CD4-positive, alpha-beta T cell treated with Interleukin-6 for 4 hours (primary cell): ENCODE data around the gene THOC5.
A peak's percentile ranks its signal among the peaks of the same experiment; 100 is the strongest.

ENCODE experiments used
- DNase-seq: peaks from one replicate; pipeline ENCODE4 v3.0.0-alpha.2; 2020; ENCODE audit warnings: mixed read lengths

THOC5 gene

DNA sequence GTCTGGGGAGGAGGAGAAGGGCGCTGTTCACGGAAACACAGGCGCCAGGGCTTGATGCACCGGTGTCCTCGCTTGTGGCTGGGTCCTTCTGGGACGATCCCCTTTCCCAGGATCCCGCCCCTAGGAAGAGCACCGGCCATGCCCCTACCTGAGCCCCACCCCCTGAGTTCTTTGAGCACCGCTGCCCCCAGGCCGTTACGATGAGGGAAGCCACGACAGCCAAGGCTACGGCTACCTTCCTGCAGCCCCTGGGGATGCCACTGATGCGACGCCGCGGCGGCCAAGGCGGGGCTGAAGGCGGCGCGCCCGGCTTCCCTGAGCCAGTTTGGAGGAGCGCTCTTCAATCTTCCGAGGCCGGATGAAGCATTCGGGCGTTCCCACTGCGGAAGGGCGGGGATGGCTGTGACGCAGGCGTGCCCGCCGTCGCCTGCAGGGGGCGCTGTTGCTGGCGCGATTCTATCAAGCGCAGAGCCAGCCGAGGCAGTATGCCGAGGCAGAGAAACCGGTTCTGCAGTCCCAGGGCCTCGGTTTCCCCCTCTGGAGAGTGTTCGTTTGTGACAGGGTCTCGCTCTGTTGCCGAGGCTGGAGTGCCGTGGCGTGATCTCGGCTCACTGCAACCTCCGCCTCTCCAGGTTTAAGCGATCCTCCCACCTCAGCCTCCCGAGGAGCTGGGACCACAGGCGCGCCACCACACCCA, 83.2 kb downstream of the THOC5 start:
- peak; percentile 76 for DNase-seq

DNA sequence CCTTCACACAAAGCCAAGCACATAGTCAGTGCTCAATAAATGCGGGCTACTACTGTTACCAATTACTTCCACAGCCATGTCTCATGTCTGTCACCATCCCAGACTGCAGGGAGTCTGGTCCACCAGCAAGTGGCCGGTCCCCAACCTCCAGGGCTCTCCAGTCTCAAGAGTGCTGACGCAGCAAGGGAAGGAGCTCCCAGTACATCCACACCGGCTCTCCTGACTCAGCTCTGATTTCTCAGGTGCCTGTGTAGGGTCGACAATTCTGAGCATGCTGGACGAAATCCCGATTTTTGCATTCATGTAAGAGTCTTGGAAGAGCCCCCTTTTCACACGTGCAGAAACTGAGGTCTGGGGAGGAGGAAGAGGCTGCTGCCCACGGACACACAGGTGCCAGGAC, 83.8 kb downstream of the THOC5 start:
- no peak for DNase-seq

DNA sequence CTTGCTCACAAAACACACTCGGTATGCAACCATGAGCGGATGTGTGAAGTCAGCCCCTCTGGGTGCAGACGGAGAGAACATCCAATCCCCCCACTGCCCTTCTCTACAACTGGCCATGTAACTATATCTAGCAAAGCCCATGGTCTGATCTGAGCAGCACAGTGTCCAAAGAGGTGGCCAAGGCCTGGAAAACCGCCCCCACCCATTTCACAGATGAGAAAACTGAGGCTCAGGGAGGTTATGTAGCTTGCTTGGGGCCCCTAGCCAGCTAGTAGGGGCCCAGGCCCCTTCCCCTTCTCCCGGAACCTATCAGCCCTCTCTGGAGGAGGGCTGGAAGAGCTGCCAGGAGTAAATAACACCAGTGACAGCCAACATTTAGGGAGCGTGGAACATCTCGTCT, 89.0 kb downstream of the THOC5 start:
- no peak for DNase-seq

DNA sequence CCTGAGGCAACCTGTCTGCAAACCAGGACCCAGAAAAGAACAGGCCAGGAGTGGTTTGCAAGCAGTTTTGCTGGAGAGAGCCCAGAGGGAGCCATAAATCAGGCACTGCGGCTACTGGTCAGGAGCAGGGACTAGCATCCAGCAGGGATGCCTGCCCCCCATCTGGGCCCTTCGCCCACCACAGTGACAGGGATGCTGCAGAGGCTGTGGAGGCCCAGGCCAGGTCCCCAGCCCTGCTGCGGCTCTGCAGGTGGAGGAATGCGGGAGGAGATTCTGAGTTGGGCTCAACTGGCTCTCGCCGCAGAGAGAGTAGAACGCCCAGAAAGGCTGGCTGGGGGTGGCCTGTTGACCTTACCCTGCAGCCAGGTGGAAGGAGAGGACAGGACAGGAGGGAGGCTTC, 89.9 kb downstream of the THOC5 start:
- DNase-seq = no peak

DNA sequence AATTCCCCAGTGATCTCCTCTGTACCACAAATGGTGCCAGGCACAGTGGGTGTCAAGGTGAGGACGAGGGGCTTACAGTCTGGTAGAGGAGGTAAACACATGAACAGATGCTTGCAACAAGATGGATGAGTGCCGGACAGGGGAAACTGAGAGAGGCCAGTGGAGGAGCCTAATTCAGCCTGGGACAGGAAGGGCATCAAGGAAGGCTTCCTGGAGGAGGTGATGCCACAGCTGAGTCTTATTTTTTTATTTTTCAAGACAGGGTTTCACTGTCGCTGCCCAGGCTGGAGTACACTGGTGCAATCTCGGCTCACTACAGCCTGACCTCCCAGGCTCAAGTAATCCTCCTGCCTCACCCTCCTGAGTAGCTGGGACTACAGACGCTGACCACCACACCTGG, 92.3 kb downstream of the THOC5 start:
- no peak for DNase-seq

DNA sequence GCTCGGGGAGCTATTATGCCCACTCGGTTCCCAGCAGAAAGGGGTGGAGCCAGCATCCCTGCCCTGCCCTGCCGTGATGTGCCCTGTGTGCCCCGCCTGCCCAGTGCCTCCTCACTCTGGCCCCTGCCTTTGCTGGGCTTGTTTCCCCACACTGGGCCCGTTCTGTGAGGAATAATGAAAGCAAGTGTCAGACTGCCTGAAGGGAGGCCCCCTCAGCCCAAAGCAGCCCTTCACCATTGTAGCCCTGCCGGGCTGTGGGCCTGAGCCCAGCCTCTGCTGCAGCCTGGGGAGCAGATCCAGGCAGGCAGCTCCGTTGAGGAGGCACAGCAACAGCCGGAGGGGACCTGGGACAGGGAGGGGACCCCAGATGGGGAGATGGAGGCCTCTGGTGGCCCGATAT, 93.8 kb downstream of the THOC5 start:
- DNase-seq = no peak

DNA sequence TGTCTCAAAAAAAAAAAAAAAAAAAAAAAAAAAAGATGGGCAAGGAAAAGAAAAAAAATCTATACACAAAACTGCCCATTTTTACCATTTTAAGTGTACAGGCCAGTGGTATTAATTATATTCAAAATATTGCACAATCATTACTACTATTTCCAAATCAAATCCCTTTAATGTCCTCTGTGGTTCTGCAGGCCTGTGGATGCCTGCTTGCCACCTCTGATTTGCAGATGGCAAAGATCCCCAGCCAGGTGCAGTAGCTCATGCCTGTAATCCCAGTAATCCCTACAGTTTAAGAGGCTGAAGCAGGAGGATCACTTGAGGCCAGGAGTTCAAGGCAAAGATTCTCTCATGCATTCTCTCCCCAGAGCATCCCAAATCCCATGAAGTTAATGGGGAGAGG, 95.0 kb downstream of the THOC5 start:
- DNase-seq = no peak

DNA sequence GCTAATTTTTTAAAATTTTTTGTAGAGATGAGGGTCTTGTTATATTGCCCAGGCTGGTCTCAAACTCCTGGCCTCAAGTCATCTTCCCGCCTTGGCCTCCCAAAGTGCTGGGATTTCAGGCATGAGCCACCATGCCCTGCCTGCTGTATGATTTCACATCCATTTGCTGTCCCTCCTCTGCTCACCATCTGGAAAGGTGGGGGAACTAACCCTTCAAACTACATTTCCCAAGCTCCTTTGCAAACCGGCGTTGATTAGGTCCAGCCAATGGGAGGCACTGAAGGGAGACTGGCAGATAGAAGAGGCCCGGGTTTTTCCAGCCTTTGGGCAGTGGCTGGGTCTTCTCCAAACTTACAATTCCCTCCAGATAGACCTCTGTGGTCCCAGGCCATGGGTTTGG, 95.8 kb downstream of the THOC5 start:
- DNase-seq = no peak

DNA sequence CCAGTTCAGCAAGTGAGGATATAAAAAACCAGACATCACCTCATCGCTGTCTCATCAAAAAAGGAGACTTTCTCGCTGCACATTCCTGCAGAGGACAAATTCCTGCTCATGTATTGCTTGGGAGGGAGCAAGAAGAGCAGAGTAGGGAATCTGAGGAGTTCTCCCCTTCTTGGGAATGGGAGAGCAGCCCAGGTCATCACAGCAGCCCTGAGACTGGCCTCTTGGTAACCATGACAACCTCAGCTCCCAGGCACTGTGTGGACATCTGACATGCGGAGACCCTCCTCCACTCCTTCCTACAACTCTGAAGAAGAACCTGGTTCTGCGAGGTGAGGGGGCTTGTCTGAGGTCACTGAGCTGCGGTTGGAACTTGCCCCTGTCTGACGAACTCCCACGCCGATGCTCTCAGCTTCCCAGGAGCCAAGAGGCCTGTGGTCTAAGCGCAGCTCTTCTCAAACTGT, 97.3 kb downstream of the THOC5 start:
- no peak for DNase-seq
